ENCODE data around the gene NKPD1.

GRCh38 chr19:45146251-45146650 is 14.5 kb downstream of the NKPD1 start:
- TF ChIP-seq CTCF (IDR thresholded peaks at IDR 0.05; ENCODE audit: extremely low read depth in 1 of 2, insufficient read depth in 1 of 2, low read depth in 1 of 2, low read length in 2 of 2) (no peak), GATA2 (IDR thresholded peaks at IDR 0.05; ENCODE audit: insufficient read depth, insufficient read length, low read depth, low read length) (no peak), MYC (IDR thresholded peaks at IDR 0.05; ENCODE audit: low read depth, low read length) (no peak), FOS (IDR thresholded peaks at IDR 0.05; ENCODE audit: borderline replicate concordance, insufficient read depth, low read length) (no peak), POLR2AphosphoS5 (IDR thresholded peaks at IDR 0.05; ENCODE audit: insufficient read depth, low read depth, low read length) (no peak), EZH2 (IDR thresholded peaks at IDR 0.05; ENCODE audit: borderline replicate concordance, low read depth, low read length, severe bottlenecking) (no peak)

Measured in endothelial cell of umbilical vein (primary cell).